Subcutaneous adipose tissue (tissue), 4 donors: ENCODE data around the gene SULT1B1. TPM values are rescaled to one million over a fixed set of nuclear protein-coding genes. Genes with fewer than 3 reads are reported as not detected.

Experiments
- total RNA-seq, 4 donors: library from RNA; depleted of rRNA; stranded (reverse); fragments of >200 nt; gene quantifications; one replicate each; pipeline ENCODE4 v1.1.0, GENCODE V29; 2016
- TF ChIP-seq, protein P1 (sequence below): fragments of 450-650 bp; IDR thresholded peaks from one replicate; pipeline ENCODE4 v1.5.1; 2016; ENCODE audit warnings: low read depth, mild to moderate bottlenecking, control low read depth, antibody characterized with exemption, moderate library complexity

SULT1B1 gene
- total RNA-seq, 4 donors from 2014 or later = 0.75 to 3.3 (median 2.0) TPM

- TF ChIP-seq, protein P1, sequence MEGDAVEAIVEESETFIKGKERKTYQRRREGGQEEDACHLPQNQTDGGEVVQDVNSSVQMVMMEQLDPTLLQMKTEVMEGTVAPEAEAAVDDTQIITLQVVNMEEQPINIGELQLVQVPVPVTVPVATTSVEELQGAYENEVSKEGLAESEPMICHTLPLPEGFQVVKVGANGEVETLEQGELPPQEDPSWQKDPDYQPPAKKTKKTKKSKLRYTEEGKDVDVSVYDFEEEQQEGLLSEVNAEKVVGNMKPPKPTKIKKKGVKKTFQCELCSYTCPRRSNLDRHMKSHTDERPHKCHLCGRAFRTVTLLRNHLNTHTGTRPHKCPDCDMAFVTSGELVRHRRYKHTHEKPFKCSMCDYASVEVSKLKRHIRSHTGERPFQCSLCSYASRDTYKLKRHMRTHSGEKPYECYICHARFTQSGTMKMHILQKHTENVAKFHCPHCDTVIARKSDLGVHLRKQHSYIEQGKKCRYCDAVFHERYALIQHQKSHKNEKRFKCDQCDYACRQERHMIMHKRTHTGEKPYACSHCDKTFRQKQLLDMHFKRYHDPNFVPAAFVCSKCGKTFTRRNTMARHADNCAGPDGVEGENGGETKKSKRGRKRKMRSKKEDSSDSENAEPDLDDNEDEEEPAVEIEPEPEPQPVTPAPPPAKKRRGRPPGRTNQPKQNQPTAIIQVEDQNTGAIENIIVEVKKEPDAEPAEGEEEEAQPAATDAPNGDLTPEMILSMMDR = no peak
Measured at GRCh38 chr4:69731847-69732246, 28.6 kb downstream of the SULT1B1 start.

- TF ChIP-seq, protein P1 = no peak
Measured at GRCh38 chr4:69731241-69731640, 29.2 kb downstream of the SULT1B1 start.

DNA sequence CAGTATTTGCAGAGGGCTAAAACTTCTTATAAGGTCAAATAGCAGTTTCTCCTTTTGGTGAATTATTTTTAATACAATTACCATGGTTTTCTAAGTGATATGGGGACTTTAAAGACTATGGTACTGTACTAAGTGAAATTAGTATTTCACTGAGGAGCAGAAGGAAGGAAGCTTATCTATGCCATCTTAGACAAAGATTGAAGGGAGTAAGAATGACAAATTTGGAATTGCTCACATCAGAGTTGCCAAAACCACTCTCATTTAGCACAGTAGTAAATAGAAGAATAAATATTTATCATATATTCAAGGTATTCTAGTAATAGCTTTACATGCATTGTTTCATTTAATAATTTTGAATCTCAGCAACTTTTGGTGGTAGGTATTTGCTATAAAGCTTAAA lies 30.4 kb downstream of the SULT1B1 start:
- TF ChIP-seq, protein P1 = no peak

- TF ChIP-seq, protein P1 = no peak
Measured at GRCh38 chr4:69727926-69728325, 32.5 kb downstream of the SULT1B1 start.

GRCh38 chr4:69727426-69727825 lies 33.0 kb downstream of the SULT1B1 start:
- TF ChIP-seq, protein P1 = no peak

DNA sequence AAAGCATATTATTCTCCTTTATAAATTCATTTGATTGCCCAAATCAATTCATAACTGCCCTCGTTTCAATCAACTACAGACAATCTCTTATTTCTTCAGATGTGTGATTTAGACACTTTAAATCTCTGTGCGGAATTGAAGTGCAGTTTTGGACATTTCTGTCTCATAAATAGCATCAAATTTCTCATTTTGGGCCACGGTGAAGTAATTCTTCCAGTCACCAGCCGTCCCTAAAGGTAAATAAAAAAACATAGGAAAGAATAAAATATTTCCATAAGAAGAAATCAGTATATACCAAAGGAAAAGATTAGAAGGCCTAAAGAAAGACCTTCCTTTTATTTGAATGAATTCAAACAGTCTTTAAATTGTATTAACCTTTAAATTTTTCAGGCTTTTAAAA lies 33.4 kb downstream of the SULT1B1 start:
- TF ChIP-seq, protein P1 = no peak

DNA sequence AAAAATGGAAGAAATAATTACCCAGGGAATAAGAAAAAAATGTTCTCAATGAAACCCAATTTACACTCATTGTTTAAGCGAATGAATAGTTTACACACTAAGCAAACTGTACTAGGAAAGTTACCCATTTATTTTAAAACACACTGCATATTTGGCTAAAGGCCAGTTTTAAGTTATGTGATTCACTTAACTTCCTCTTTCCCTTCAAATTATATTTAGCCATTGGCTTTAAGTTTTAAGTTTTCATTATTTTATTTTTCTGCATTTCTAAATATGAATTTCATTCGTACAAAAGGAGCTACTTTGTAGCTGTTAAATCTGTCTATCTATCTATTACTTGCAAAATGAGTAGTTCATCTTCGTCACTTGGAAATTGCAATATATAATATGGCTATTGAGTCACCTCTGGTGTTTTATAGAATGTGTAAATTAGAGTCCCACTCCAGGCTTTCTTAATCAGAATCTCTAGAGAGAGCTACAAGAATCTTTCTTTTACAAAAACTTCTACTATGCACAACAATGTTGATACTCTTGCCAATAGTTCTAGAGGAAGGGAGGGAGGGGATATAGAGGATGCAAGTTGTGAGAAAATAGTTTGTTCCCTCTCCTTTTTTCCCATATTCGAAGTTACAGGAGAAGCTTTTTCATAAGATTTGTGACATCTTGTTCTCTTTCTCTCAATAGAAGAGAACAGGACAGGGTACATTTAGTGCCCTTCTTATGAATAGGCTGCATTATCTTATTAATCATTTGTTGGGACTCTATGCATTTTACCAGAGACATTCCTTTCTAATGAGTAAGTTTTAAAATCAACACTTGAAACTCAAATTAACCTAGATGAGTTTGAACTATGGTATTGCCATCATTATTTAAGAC lies 41.8 kb downstream of the SULT1B1 start:
- TF ChIP-seq, protein P1 = no peak
